ENCODE data around the gene MLST8.

DNA sequence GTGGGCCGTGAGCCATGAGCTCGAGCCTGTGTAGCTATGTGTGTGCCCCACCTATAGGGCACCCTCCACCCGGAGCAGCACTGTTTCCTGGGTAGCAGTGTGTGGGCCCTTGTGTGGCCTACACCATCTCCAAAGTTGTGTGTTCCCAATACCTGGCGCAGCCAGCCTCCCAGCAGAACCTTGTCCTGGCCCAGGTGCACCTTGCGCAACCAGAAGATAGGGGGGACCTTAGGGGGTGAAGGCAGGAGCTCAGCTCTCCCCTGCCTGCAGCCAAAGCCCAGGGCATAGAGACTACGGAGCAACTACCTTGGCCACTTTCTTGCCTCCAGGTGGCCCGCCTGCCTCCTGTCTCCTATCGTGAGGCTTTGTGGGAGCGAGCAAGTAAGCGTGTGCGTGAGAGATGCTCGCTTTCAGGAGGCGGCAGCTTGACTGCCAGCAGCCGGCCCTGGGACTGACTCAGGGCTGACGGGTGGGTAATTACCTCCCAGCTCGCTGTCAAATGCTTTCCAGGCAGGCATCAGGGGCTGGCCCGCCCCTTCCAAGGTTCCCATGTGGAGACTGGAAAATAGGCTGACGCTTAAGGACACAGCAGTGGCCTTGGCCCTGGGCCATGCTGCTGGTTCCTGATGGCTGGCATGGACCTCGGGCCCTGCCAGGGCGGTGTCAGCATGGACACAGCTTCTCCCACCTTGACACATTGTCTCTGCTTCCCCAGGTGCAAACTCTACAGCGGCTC lies 30.7 kb upstream of the MLST8 start:
- TF ChIP-seq EZH2 (IDR thresholded peaks at IDR 0.05; ENCODE audit: borderline replicate concordance, low read depth, low read length, severe bottlenecking) = no peak
- TF ChIP-seq CTCF (IDR thresholded peaks at IDR 0.05; ENCODE audit: extremely low read depth in 1 of 2, insufficient read depth in 1 of 2, low read depth in 1 of 2, low read length in 2 of 2) = no peak
- no peak for TF ChIP-seq POLR2A (IDR thresholded peaks at IDR 0.05; ENCODE audit: low read depth, low read length)
- TF ChIP-seq, protein P1, sequence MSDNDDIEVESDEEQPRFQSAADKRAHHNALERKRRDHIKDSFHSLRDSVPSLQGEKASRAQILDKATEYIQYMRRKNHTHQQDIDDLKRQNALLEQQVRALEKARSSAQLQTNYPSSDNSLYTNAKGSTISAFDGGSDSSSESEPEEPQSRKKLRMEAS (IDR thresholded peaks at IDR 0.05; ENCODE audit: insufficient read depth, insufficient read length) = no peak
- TF ChIP-seq POLR2AphosphoS5 (IDR thresholded peaks at IDR 0.05; ENCODE audit: insufficient read depth, low read depth, low read length) = no peak
- TF ChIP-seq JUN (IDR thresholded peaks at IDR 0.05; ENCODE audit: borderline replicate concordance, insufficient read depth, insufficient read length, low read depth) = no peak

Data from endothelial cell of umbilical vein (primary cell).